Activated CD4-positive, alpha-beta T cell treated with anti-CD3 and anti-CD28 coated beads, Interleukin-10, Interleukin-2, amounts not matched to agents 100 ng/mL and 50 ng/mL, durations not matched to agents 16 hours and 8 hours (primary cell): ENCODE data around the gene RAD51B.

Experiments
- DNase-seq: peaks from one replicate; pipeline ENCODE4 v3.0.0-alpha.2; 2020

RAD51B gene

DNA sequence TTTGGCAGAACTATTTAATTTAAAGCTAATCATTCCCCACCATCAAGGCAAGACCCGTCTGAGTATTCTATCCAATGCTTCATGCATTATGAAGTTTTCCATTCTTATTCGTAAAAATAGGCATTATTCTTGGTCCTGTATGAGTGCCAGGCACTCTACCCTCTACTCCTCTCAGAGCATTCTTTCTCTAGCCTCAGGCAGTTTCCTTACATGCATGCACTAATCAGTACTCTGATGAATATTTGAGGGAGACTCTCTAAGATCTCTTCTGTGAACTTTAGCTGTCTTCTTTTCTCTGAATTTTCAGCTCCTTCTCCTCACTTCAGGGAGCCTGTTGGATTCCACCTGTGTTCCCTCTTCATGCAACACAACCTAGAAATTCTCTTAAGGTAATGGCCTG is 334.7 kb downstream of the RAD51B start:
- no peak for DNase-seq

GRCh38 chr14:68157971-68158371 is 338.4 kb downstream of the RAD51B start:
- DNase-seq: no peak

DNA sequence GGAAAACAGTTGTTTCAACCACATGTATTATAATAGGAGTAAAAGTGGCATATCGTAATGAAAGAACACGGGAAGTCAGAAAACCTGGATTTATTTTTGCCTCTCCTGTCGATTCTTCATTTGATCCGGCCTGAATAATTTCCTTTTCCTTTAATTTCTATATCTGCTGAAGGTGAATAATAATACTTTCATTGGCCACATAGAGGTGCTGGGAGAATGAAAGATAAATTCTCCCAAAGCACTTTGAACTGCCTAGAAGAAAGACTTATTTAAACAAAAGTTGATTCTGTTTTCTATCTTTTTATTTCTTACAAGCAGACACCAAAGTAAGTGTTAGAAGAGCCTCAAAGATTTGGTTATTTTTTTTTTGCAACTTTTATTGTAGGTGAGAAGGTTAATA is 339.1 kb downstream of the RAD51B start:
- DNase-seq: no peak

GRCh38 chr14:68159701-68160633 is 340.4 kb downstream of the RAD51B start:
- no peak for DNase-seq

DNA sequence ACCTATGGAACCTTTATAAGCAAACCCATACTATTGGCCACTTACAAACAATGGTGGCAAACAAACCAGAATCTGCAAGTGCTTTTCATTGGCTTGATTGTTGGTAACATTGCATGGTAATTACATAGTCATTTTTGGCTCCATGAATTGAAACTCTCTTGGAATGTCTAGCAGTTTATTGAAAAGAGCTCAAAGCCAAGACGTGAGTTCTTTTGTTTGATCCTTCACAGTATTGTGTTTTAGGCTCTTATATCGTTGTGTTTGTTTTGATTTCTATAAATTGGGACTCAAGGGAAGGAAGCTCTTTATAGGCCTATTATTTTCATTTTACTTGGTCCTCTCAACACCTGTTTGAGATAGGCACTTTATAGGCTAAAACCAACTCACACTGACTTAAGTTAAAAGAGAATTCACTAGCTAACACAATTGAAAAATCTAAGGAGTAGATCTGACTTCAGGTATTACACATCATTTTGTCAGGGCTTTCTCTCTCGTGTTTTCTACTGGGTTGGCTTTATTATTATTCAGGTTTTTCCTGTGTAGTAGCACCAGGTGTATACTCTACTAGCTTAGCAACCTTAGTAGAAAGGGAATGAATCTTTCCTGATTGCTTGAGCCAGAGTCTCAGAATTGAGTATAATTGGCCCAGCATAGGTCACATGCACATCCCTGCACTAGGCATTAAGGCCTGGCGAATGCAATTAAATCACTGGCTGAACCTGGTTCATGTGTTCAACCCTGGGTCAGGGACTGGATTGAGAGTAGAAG is 341.4 kb downstream of the RAD51B start:
- DNase-seq: no peak

- DNase-seq: no peak
These were observed 343.3 kb downstream of the RAD51B start for GRCh38 chr14:68162887-68163286.

GRCh38 chr14:68164711-68165113 is 345.1 kb downstream of the RAD51B start:
- no peak for DNase-seq

- no peak for DNase-seq
These were observed 345.8 kb downstream of the RAD51B start for GRCh38 chr14:68165274-68165843.

DNA sequence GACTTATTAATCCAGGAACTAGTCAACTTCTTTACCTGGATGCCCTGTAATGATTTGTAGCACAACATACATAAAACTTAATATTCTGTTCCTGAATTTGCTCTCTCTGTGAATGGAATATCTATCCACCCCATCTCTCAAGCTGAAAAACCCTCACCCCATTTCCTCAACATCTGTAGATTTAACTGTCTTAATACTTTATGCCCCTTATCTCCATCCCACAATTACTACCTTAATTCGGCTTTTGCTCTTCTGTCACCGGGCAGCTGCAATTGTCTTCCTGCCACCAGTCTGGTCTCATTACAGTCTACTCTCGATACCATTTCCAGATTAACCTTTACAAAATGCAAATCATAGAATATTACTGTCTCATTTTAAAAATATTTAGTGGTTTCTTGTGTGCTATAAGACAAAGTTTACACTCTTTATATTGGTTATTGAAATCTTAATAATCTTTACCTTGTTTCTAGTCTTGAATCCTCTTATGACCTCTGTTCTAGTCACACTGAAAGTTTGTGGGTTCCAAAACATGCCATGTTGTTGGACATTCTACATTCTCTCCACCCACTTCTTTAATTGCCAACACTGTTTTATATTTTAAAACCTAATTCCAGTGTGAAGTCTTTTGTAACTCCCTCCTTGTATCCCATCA is 347.3 kb downstream of the RAD51B start:
- DNase-seq: no peak

DNA sequence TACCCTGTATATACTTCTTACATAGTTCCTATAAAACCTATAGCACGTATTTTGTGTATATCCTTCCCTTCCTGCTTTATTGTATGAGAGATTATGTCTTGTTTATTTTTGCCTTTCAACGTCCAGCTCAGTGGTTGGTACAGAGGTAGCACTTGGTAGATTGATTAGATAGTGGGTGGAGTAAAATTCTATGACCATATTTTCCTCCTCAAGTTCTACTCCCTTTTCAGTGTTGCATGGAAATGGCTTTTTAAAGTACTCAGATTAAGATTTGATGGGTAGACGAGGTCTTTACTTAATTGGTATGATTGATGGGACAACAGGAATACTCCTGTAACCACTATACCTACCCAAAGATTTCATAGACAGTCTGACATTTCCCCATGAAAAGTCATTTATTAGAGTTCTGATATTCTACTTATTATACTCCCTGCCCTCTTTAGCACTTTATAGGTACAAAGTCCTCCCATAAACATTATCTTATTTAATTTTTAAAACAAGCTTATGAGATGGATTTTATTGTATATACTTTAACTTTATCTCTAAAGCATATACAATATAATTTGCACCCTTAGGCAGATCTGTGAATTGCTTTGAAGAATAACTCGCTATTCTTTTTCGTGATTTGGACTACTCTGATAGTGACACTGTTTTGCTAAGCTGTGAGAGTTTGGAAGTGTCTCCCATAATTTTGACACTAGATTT is 348.0 kb downstream of the RAD51B start:
- DNase-seq: no peak

- DNase-seq: no peak
These were observed 349.0 kb downstream of the RAD51B start for GRCh38 chr14:68168460-68169109.

DNA sequence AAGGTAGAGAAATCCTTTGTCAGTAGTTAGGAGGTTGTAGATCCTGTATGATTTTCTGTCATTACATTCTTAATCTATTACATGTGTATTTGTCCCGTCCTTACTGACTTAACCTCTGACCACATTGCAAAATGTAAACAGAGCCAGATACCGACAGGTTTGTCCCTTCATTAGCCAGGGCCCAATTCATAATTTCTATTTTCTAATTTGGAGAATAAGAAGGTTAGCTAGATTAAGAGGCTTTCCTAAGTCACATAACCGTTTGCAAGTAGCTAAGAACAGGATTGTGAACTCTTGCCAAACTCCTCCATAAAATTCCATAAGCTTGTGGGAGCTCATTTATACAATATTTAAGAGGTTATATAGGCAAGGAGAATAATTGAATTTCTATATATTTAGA is 352.6 kb downstream of the RAD51B start:
- no peak for DNase-seq

GRCh38 chr14:68172627-68173026 is 353.0 kb downstream of the RAD51B start:
- DNase-seq: no peak

DNA sequence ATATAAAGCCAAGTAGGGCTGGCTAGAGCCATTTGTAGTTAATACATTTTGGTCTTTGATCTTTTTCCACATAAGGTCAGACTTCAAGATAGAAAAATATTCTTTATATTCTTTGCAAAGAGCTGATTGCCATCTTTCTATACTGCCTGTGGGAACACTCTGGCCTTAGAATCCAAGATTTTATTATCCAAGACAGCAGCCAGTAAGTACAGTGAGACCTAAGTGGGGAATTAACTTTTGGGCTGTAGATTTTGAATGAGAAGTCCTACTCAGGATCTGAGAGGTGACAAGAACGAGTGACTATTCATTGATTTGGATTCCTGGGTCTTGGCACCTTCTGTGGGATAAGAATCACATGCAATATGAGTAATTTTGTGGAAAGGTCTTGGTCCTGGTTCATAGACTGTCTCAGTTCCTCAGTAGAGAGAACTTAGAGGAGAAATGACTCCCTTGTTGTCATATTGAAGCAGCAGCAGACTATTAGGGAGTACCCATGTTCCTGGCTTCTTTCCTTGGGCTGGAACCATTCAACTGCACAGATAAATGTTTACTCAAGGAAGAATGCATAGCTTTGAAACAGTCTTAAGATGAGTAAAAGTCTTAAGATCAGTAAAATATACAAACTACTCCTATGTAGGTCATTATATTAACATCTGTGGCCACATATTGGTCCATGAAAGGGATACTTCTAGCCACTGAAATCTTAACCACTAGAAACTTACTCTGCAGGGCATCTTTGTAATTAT is 353.8 kb downstream of the RAD51B start:
- no peak for DNase-seq

DNA sequence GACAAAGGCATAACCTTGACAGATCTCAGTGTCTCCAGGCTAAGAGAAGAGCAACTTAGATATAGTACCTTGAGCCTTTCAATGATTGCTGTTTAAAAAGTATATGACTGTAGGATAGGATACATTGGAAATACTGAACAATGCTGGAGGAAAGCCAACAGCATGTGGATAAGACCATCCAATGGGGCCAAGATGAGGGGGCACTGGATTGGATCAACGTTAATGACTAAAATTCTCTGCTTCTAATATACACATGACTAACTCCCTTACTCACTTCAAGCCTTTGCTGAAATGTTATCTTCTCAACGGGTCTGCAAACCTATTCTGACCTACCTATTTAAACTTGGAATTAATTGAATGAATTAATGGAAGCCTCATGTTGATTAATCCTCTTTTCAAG is 354.9 kb downstream of the RAD51B start:
- DNase-seq: no peak

GRCh38 chr14:68176687-68177086 is 357.1 kb downstream of the RAD51B start:
- no peak for DNase-seq

DNA sequence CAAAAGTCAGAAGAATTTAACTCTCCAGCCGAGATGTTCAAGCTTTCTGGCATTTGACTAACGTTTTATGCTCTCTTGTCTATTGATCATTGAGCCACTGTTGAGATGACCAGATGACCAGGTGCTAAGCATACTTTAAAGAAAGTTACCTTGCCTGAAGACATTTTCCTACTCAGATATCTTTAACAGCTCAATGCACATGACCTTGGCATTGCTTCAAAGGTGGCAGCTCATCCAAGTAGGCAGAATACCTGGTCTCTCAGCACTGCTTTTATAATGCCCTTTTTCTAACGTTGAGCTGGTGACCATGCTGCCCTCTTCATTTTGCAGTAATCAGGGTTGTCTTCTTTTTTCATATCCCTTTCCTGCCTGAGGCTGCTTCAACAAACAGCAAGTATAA is 358.1 kb downstream of the RAD51B start:
- no peak for DNase-seq

GRCh38 chr14:68178282-68178681 is 358.7 kb downstream of the RAD51B start:
- DNase-seq: no peak

DNA sequence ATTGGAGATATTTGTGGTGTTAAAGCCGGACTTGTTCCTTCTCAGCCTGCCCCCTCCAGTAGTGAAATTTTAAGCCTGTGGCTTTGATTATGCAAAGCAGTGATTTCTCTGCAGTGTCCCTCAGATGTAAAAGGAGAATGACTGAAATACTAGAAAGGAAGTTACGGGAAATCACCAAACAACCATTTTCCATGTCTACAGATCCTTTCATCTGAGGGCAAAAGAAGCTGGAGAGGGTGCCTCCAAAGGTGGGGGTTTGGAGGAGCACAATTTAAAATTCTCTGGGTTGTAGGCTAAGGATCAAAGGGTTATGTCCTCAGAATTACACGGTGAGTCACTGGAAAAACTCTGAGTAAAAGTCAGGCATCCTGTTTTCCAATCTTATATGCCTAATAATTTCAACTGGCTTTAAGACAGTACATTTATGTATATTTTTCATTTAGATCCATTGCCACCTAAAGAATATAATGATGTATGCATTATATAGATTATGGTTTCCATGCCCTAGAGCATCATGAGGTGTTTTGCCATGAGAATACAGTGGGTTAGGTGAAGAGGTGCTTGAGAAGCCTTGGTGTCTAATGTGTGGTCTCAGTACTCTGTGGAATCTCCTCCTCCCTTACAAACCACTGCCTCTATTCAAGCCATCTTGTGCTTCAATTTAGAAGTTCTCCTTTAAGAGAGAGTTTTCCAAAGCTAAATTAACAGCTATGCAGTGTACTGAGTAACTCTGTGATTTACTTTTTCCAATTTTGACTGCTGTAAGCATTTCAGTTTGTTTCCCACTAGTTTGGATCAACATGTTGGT is 362.1 kb downstream of the RAD51B start:
- no peak for DNase-seq

GRCh38 chr14:68182492-68182891 is 362.9 kb downstream of the RAD51B start:
- peak; percentile 61 for DNase-seq
